Measurements from ENCODE around the gene UTP4.
"Not testable (repeated sequence)": the region's sequence is repeated elsewhere in the genome, so short reads cannot be mapped to it uniquely, and the experiment has no call there.

Gene UTP4

GRCh38 chr16:69131167-69131838 is 1.1 kb upstream of the UTP4 start:
- no peak for DNase-seq (ENCODE audit: low read depth, low spot score)

GRCh38 chr16:69131839-69132423 is 518 bp upstream of the UTP4 start:
- DNase-seq (ENCODE audit: low read depth, low spot score): no peak

- DNase-seq (ENCODE audit: low read depth, low spot score): no peak
These were observed 1.0 kb downstream of the UTP4 start for GRCh38 chr16:69133373-69133954.

GRCh38 chr16:69138608-69139007 is 6.2 kb downstream of the UTP4 start:
- no peak for DNase-seq (ENCODE audit: low read depth, low spot score)

GRCh38 chr16:69139464-69139863 is 7.0 kb downstream of the UTP4 start:
- DNase-seq (ENCODE audit: low read depth, low spot score): not testable (repeated sequence)

GRCh38 chr16:69141014-69141413 is 8.6 kb downstream of the UTP4 start:
- DNase-seq (ENCODE audit: low read depth, low spot score): no peak

GRCh38 chr16:69141936-69142335 is 9.5 kb downstream of the UTP4 start:
- no peak for DNase-seq (ENCODE audit: low read depth, low spot score)

- no peak for DNase-seq (ENCODE audit: low read depth, low spot score)
These were observed 10.7 kb downstream of the UTP4 start for GRCh38 chr16:69143116-69143515.

- no peak for DNase-seq (ENCODE audit: low read depth, low spot score)
These were observed 13.2 kb downstream of the UTP4 start for GRCh38 chr16:69145658-69146057.

- DNase-seq (ENCODE audit: low read depth, low spot score): not testable (repeated sequence)
These were observed 17.2 kb downstream of the UTP4 start for GRCh38 chr16:69149621-69150020.

GRCh38 chr16:69150146-69150865 is 17.9 kb downstream of the UTP4 start:
- DNase-seq (ENCODE audit: low read depth, low spot score): no peak

- DNase-seq (ENCODE audit: low read depth, low spot score): no peak
These were observed 24.7 kb downstream of the UTP4 start for GRCh38 chr16:69157196-69157595.

GRCh38 chr16:69160192-69160591 is 27.7 kb downstream of the UTP4 start:
- DNase-seq (ENCODE audit: low read depth, low spot score): no peak

GRCh38 chr16:69165584-69165983 is 33.1 kb downstream of the UTP4 start:
- no peak for DNase-seq (ENCODE audit: low read depth, low spot score)

GRCh38 chr16:69166221-69166833 is 33.9 kb downstream of the UTP4 start:
- no peak for DNase-seq (ENCODE audit: low read depth, low spot score)

- DNase-seq (ENCODE audit: low read depth, low spot score): no peak
These were observed 34.8 kb downstream of the UTP4 start for GRCh38 chr16:69166946-69167930.

- no peak for DNase-seq (ENCODE audit: low read depth, low spot score)
These were observed 36.6 kb downstream of the UTP4 start for GRCh38 chr16:69169051-69169450.

GRCh38 chr16:69169607-69170352 is 37.3 kb downstream of the UTP4 start:
- DNase-seq (ENCODE audit: low read depth, low spot score): no peak

- DNase-seq (ENCODE audit: low read depth, low spot score): no peak
These were observed 39.1 kb downstream of the UTP4 start for GRCh38 chr16:69171325-69172084.
